ENCODE data around the gene SORCS2. TPM values are rescaled to one million over a fixed set of nuclear protein-coding genes. Genes with fewer than 3 reads are reported as not detected.

SORCS2 gene
- total RNA-seq, 1 experiment from 2014 or later: not detected

- Mint-ChIP-seq H3K4me3 (ENCODE audit: unreplicated experiment) (no peak overlapping the region), H3K4me1 (ENCODE audit: insufficient read depth, unreplicated experiment) (peaks cover 11% of the 10 kb centered on the region)
- CTCF ChIA-PET: interaction anchor here (0.5 to 0.6 kb wide), 5 partner anchors 11 to 501 kb away, joined by 3 to 4 read pairs (median 3); no protein-coding TSS in a partner anchor
Observed at GRCh38 chr4:7217474-7218321, 25.4 kb downstream of the SORCS2 start.

GRCh38 chr4:7218686-7219085 lies 26.3 kb downstream of the SORCS2 start:
- POLR2A ChIA-PET: no interaction called here
- no peak for TF ChIP-seq CTCF (IDR thresholded peaks at IDR 0.05; ENCODE audit: unreplicated experiment)
- Mint-ChIP-seq H3K4me3 (ENCODE audit: unreplicated experiment) (no peak overlapping the region), H3K36me3 (ENCODE audit: insufficient read depth, unreplicated experiment) (no peaks in the 10 kb centered on the region), H3K4me1 (ENCODE audit: insufficient read depth, unreplicated experiment) (peaks cover 11% of the 10 kb centered on the region), H3K27me3 (ENCODE audit: insufficient read depth, unreplicated experiment) (no peaks in the 10 kb centered on the region), H3K9me3 (ENCODE audit: unreplicated experiment) (no peaks in the 10 kb centered on the region), H3K27ac (ENCODE audit: low read depth, unreplicated experiment) (no peak overlapping the region)
- BruUV-seq (replicated peaks): no TSS peak
- no peak for DNase-seq (ENCODE audit: unreplicated experiment)
- CTCF ChIA-PET: no interaction called here
- intact Hi-C loops (cut with micrococcal nuclease): no loop called here

More at GRCh38 chr4:7217474-7218321, 25.4 kb downstream of the SORCS2 start:
- POLR2A ChIA-PET: interaction anchor here (0.6 kb wide), 1 partner anchor 155 kb away, joined by 3 read pairs; no protein-coding TSS in a partner anchor
- no TSS peak for BruUV-seq (replicated peaks)
- no peak overlapping the region for H3K27ac Mint-ChIP-seq (ENCODE audit: low read depth, unreplicated experiment)
- H3K9me3 Mint-ChIP-seq (ENCODE audit: unreplicated experiment): no peaks in the 10 kb centered on the region
- intact Hi-C loops (cut with micrococcal nuclease): no loop called here
- H3K36me3 Mint-ChIP-seq (ENCODE audit: insufficient read depth, unreplicated experiment): no peaks in the 10 kb centered on the region
- H3K27me3 Mint-ChIP-seq (ENCODE audit: insufficient read depth, unreplicated experiment): no peaks in the 10 kb centered on the region
- DNase-seq (ENCODE audit: unreplicated experiment): peak; percentile 55
- TF ChIP-seq CTCF (IDR thresholded peaks at IDR 0.05; ENCODE audit: unreplicated experiment): no peak

- Mint-ChIP-seq H3K9me3 (ENCODE audit: unreplicated experiment) (no peaks in the 10 kb centered on the region), H3K4me1 (ENCODE audit: insufficient read depth, unreplicated experiment) (peaks cover 9% of the 10 kb centered on the region), H3K27ac (ENCODE audit: low read depth, unreplicated experiment) (no peak overlapping the region), H3K27me3 (ENCODE audit: insufficient read depth, unreplicated experiment) (no peaks in the 10 kb centered on the region), H3K36me3 (ENCODE audit: insufficient read depth, unreplicated experiment) (no peaks in the 10 kb centered on the region), H3K4me3 (ENCODE audit: unreplicated experiment) (no peak overlapping the region)
- DNase-seq (ENCODE audit: unreplicated experiment): no peak
- ChIA-PET CTCF (no interaction called here), POLR2A (no interaction called here)
- intact Hi-C loops (cut with micrococcal nuclease): no loop called here
- BruUV-seq (replicated peaks): no TSS peak
- TF ChIP-seq CTCF (IDR thresholded peaks at IDR 0.05; ENCODE audit: unreplicated experiment): no peak
Observed at GRCh38 chr4:7222521-7222920, 30.2 kb downstream of the SORCS2 start.

GRCh38 chr4:7223541-7223940 lies 31.2 kb downstream of the SORCS2 start:
- DNase-seq (ENCODE audit: unreplicated experiment): no peak
- no peak overlapping the region for H3K27ac Mint-ChIP-seq (ENCODE audit: low read depth, unreplicated experiment)
- CTCF ChIA-PET: interaction anchor here (0.7 kb wide), 1 partner anchor 120 kb away, joined by 3 read pairs; no protein-coding TSS in a partner anchor
- no peaks in the 10 kb centered on the region for H3K27me3 Mint-ChIP-seq (ENCODE audit: insufficient read depth, unreplicated experiment)
- H3K9me3 Mint-ChIP-seq (ENCODE audit: unreplicated experiment): no peaks in the 10 kb centered on the region
- no peak for TF ChIP-seq CTCF (IDR thresholded peaks at IDR 0.05; ENCODE audit: unreplicated experiment)
- BruUV-seq (replicated peaks): no TSS peak
- intact Hi-C loops (cut with micrococcal nuclease): no loop called here
- H3K36me3 Mint-ChIP-seq (ENCODE audit: insufficient read depth, unreplicated experiment): no peaks in the 10 kb centered on the region
- peaks cover 5% of the 10 kb centered on the region for H3K4me1 Mint-ChIP-seq (ENCODE audit: insufficient read depth, unreplicated experiment)
- no peak overlapping the region for H3K4me3 Mint-ChIP-seq (ENCODE audit: unreplicated experiment)
- POLR2A ChIA-PET: no interaction called here

All from MCF 10A (cell line).